HG03469 (cell line): ENCODE data around the gene APP.

Experiments
- ATAC-seq: cut with Tn5 transposase; IDR thresholded peaks from one replicate; pipeline ENCODE4 v1.9.1; 2021; ENCODE audit warnings: mild to moderate bottlenecking, moderate library complexity, moderate number of reproducible peaks; ENCODE audit not compliant: unreplicated experiment

The APP gene

DNA sequence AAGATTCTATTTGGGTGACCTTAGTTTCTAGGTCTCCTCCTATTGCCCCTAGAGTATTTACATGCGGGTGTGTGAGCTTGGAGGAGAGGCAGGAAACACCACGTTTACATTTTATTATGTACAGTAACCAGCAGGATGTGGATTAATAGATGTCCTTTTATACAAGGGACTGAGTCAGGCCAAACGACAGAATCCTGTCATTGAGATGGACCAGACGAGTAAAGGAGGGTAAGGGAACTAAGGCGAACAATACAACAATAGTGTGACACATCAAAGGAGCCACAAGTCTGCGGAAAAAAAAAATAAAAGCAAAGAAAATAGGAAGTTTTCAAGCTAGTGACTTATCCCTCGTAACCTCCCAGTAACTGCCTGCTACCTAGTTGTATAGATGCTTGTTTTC, 284.7 kb downstream of the APP start:
- no peak for ATAC-seq

DNA sequence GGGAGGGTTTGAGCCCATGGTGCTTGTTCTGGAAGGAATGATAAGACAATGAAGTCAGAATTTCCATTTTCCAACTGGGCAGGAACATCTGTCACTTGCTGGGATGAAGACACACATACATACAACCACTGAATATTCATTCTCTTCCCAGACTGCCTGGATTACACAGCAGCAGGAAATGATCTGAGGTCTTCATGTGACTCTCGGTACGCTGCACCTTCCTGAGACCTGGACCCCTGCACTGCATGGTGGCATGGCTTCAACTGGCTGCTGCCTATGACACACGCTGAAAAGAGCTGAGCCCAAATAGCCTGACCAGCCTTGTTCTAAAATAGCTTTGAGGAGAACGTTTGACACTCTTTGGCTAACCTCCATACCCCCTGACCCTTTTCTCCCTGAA, 285.2 kb downstream of the APP start:
- no peak for ATAC-seq

DNA sequence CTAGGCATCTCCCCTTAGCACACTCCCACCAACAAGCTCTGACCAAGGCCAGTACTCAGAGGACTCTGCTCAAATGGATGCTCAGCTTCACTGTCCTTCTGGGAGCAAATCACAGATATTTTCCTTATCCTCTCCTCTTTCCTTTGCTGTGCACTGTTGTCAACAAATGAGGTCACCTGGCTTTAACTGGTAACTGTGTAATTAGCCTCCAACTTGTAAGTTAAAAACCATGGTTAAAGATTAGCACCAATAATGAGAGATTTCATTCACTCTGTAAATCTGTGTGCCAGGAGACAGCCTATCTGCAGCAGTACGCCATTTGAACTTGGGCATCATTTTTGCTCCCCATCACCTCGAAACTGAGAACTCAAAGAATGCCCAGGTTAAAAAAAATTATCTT, 286.3 kb downstream of the APP start:
- no peak for ATAC-seq

DNA sequence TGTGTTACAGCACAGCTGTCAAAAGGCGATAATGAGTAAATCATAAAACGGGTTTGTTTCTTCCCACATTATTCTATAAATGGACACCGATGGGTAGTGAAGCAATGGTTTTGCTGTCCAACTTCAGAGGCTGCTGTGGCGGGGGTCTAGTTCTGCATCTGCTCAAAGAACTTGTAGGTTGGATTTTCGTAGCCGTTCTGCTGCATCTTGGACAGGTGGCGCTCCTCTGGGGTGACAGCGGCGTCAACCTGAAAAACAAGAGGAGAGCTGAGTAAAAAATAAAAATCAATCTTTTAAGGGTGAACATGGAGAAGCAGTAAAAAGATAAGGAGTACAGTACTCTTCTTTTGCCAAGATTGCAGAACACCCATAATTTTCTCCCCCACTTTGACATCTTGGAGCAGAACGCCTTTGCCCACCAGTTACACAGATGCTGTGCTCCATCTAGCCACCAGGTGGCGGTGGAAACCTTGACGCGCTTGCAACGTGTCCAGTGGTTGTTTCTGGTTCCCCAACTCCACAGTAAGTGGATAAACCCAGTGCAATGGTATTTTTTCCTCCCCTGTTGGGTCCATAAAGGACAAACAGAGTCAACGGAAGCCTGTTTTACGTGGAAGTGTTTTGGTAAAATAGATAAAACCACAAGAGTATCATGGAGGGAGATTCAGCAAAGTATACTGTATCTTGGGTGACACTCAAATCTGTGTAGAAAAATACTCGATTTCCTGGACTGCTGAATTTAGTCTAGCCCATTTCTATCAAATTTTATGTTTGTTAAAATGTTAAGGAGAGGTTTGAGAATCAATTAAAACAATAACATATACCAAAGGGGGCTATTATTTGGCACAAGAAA, 288.8 kb downstream of the APP start:
- peak; percentile 91 for ATAC-seq

DNA sequence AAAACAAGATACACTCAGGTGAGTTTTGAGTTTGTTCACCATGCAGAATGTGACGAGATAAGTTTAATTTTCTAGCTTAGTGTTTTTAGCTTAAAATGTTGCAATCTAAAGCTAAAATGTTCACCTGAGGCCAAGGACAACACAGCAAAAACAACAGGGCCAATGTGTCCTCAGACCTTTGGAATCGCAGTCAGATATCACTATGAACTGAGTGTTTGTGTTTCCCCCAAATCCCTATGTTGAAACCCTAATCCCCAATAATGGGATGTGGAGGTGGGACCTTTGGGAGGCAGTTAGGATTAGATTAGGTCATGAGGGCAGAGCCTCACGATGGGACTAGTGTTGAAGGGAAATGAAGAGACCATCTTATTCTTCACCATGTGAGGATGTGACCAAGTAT, 291.4 kb downstream of the APP start:
- no peak for ATAC-seq

DNA sequence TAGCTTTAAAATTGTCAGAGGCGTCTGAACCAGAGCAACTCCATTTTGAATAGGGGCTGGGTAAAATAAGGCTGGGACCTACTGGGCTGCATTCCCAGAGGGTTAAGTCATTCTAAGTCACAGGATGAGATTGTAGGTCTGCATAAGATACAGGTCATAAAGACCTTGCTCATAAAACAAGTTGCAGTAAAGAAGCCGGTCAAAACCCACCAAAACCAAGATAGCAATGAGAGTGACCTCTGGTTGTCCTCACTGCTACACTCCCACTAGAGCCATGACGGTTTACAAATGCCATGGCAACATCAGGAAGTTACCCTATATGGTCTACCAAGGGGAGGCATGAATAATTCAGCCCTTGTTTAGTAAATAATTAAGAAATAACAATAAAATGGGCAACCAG, 292.2 kb downstream of the APP start:
- no peak for ATAC-seq

DNA sequence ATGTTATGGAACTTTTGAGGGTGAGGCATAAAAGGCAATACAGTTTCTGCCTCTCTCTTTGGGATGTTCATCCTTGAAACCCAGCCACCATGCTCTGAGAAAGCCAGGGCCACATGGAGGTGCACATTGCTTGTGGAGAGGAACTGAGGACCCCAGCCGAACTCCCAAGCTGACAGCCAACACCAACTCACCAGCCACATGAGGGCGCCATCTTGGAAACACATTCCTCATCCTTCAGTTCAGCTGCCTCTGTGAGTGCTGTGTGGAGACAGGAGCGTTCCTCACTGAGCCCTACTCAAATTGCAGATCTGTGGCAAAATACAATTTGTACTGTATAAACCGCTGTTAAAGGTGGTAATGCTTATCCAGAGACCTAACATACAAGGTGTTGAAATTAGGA, 298.3 kb downstream of the APP start:
- no peak for ATAC-seq

DNA sequence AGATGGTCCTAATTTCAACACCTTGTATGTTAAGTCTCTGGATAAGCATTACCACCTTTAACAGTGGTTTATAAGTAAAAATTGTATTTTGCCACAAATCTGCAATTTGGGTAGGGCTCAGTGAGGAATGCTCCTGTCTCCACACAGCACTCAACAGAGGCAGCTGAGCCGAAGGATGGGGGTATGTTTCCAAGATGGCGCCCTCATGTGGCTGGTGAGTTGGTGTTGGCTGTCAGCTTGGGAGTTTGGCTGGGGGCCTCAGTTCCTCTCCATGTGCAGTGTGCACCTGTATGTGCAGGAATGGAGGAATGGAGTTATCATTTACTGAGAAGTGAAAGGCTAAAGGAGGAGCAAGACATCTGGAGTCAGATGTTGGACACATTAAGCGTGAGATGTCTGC, 299.0 kb downstream of the APP start:
- ATAC-seq = no peak

DNA sequence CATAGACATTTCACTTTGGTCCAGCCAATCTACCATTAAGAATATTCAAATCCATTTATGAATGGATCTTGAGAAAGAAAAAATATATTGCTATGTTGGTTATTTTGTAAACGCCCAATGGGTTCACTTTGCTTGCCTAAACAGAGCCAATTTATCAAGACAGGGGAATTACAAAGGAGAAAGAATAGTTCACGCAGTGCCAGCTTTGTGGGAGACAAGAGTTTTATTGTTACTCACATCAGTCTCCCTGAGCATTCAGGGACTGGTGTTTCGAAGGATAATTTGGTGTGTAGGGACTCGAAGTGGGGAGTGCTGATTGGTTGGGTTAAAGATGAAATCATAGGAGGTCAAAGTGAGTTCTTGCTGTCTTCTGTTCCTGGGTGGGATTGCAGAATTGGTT, 300.5 kb downstream of the APP start:
- ATAC-seq = no peak

DNA sequence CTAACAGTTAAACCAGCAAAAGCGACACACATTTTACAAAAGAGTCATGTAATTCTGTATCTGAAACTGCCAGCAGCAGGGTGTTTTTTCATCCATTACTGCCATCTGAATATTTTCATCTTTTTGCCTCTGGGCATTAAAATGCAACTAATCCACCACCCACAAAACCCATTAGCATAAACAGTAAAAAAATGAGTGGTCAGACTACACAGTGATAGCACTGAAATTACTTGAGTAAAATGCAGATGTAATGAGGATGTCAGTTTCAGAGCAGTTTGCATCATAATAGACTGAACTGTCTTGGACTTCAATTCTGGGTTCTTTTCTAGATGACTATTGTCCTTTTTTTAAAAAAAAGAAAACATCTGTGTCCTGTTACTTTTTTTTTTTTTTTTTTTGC, 303.5 kb downstream of the APP start:
- no peak for ATAC-seq

DNA sequence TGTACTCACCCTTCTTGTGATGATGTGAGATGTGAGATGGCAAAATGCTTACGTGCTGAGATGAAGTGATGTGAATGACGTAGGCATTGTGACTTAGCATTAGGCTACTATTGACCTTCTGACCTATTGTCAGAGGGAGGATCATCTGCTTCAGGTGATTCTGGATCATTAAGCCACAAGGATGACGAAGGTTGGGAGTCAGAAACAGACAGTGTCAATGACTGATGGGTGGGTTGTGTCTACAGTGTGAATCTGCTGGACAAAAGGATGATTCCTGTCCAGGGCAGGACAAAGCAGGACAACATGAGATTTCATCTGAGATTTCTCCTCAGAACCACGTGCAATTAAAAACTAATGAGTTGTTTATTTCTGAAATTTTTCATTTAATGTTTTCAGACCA, 306.8 kb downstream of the APP start:
- ATAC-seq = no peak

DNA sequence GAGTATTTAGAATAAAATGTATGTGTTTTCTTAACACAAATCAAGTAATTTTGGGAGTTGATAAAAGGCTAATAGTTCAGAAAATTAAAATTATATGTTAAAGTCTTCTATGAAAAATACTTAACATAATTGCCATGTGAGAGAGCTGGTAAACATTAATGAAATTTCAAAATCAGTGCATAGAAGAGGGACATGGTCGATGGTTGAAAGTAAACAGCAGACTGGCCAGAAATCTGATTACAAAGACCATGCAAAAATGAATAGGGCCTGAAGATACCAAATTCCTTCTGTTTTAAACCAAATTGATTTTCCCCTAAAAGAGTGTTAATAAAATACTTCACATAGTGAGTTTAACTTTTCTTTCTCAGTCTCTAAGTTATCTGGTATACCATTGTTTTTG, 307.5 kb downstream of the APP start:
- no peak for ATAC-seq

DNA sequence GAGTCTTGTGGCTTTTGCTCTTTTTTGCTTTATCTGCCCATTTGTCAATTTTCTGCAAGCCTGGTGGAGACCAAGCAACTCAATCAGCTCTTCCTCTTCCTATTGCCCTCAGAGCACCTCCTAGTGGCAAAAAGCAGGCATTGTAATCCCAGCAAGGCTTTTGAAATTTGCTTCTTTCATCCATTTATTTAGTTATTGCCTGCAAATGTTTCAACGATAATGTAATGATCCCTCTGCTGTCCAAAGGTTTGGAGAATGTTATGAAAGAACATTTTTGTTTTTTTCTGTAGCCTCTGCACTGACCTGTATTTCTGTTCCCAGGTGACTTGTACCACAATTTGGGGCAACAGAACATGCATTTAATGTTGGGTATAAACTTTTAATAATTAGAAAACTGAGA, 308.0 kb downstream of the APP start:
- peak; percentile 55 for ATAC-seq

DNA sequence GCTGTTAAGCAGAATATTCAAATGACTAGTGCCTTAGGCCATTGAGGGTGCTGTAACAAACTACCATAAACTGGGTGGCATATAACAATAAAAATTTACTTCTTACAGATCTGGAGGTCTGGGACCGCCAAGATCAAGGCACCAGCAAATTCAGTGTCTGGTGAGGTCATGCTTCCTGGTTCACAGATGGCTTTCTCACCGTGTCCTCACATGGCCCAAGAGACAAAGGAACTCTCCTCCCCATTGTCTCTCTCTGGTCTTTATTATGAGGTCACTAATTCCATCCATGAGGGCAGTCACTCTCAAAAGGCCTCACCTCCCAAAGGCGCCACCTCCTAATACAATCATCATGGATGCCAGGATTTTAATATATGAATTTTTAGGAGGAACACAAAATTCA, 308.5 kb downstream of the APP start:
- ATAC-seq = no peak

DNA sequence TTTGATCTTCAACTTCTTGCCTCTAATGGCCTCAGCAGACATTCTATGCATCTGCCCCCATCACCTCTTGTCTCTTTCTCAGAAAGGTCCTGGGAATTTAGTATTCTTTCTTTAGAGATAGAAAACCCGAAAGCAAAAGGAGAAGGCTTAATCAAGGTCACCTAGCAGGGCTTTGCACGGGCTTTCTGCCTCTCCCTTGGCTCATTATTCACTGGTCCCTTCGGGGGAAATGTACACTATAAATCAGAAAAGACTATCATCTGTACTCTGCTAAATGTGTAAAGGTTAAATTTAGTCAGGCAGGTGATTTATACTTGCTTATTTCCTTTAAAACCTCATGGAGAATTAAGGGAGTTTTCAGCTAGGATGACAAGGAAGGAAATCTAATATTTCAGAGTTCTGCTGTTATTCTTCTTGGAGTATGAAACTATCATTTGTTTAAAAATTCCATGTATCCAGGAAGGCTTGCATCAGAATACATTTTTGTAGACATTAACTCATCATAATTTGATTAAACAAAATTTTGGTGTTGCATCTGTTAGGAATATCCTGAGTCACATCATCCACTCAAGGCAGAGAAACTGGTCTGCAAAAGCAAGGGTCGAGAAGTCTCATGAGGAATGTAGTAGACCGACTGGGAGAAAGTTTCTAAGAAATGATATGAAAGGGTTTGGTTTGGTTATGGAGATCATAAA, 311.2 kb downstream of the APP start:
- ATAC-seq = no peak

DNA sequence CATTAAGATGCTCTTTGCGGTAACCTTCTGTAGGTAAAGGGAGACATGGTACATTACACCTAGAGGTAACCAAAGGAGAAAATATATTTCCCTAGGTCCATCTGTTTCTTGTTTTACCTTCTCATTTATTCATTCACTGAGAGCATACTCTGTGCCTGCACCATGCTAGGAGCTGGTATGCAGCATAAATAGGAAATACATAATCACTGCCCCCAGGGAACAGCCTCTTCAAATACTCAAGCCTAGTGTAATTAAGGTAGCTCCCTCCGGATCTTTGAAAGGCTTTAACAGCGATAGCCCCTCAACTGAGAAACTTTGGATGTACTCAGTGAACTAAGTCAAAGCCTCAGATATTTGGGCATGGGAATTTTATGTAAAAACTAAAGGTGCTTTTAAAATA, 312.2 kb downstream of the APP start:
- no peak for ATAC-seq

DNA sequence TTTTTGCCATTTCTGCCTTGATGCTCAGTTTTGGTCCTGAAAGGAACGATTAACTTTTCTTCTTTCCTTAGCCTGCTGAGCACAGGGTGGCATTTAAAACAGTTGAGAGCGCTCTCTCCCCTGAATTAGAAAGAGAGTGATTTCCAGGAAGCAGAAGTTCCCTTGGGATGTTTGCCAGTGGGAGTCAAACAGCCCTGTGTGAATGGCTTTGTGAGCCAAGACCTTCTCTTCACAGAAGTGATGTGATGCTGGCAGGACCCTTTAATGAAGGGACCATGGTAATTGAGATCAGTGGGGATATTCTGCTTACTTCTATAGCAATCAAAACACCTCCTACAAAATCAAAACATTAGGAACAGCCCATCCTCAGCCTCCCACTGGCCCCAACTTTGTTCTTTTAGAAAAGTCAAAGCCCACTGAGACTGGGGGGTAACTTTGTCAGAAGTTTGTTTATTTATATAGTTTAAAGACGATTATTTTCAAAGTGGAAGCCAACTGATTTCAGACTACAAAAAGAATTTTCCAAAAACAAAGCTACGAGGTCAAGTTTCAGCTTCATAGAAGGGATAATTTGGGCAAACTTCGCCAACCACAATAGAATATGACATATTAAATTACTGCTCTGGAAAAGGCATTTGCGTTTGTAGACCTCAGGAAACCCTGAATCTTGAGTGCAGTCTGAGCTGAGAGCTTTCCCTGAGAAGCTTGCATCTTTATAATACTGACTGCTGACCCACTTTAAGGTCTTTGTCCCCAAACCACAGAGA, 313.1 kb downstream of the APP start:
- no peak for ATAC-seq

DNA sequence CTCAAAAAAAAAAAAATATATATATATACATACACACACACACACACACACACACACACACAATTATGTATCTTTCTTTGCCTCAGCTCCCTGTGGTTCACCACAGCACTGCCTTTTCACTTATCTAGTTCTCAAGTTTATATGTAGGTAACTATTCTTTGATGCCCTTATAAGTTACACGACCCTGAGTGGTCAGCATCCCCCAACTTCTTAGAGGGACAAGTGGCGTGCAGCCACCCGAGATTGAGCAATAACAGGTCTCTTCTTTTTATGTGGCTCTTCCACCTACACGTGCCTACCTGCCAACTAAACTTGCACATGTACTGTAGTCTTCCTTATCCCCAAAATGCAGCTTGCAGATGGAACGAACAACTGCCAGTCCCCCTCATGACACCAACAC, 315.0 kb downstream of the APP start:
- no peak for ATAC-seq

DNA sequence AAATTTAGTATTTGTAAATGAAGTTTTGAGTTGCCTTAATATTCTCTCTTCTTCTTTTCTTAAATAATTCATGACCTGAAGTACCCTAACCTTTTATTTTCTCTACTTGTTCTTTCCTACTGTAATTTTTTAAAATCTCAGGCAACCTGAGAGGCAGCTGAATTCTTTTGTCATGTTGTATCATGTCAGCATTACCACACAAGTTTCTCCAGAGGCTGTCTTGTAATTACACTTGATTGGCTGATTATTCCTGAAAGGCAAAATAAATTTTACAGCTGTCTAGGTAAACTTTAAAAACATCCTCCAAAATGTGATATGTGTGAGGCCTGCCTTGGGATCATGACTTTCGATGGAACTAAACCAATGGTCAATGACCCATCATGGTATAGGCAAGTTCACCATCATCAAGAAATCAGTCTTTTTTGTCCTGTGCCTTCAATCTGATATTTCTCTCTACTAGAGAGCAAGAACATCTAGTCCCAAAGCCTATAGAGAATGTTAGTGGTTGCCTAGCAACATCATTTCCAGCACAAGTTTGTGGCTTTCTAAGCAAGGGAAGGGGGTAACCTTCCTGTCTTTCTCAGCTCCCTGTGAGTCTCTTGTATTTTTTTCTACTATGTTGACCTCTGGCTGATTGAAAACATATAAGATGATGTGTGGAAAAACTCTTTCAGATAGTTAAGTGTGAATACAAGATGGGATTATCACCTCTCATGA, 320.3 kb downstream of the APP start:
- ATAC-seq = no peak

DNA sequence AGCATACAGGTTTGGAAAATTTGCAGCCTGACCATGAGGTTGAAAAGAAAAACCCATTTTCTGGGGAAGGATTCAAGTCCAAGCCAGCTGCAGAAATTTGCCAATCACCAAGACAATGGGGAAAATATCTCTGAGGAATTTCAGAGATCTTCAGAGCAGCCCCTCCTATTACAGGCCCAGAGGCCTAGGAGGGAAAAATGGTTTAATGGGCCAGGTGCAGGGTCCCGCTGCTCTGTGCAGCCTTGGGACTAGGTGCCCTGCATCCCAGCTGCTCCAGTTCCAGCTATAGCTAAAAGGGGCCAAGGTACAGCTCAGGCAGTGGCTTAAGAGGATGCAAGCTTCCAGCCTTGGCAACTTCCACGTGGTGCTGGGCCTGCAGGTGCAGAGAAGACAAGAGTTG, 322.3 kb downstream of the APP start:
- no peak for ATAC-seq

DNA sequence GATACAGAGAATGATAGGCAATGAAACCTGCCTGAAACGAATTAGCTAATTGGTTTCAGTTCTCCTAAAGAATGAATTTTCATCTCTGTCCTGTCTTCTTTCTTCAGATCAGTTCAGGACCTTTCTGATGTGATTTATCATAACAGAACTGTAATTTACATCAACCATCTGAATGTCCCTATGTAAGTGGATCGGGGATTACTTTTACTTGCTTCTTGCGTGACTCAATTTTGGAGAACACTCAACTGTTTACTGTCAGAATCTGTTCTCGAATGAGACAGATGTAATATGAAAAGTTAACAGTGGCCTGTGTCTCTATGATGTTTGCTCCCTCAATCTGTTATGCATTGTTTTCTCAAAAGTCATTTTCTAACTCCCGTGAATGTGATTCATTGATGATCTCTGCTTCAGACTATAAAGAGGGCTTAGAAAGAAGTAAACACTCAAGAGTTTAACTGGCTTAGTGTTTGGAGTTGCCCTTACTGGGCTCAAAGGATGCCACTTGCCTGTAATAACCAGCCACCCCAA, 324.8 kb downstream of the APP start:
- no peak for ATAC-seq
